ENCODE data around the gene KMT2E.
"Not testable (repeated sequence)": the region's sequence is repeated elsewhere in the genome, so short reads cannot be mapped to it uniquely, and the experiment has no call there.

Gene KMT2E

DNA sequence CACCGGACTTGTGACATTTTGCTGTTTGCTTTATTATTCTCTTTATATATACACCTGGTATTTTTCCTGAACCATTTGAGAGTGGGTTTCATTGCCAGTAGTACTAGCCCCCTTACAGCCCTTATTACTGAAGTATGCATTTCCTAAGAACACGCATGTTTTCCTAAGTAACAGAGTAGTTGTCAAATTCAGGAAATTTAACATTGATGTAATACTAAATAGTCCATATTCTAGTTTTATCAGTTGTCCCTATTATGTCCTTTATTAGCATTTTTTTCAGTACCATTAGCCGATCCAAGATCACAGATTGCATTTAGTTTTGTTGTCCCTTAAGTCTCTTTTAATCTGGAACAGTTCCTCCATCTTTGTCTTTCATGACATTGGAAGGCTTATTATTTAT, 8.0 kb downstream of the KMT2E start:
- DNase-seq (ENCODE audit: extremely low read depth in 1 of 2, low read depth in 1 of 2) = no peak

DNA sequence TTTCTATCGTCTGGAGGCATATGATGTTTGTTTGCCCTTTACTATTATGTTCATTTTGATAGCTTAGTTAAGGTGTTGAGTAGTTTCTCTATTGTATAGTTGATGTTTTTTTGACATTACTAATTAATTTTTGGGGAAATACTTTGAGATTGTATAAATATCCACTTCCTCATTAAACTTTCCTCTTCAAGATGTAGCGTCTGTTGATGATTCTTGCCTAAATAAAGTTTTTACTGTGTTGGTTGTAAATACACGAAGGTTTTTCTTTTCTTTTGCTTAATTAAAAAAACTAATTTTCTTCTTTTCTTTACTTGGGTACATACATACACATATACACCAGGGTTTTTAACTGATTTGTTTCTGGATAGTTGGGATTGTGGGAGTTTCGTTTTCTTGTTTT, 8.5 kb downstream of the KMT2E start:
- no peak for DNase-seq (ENCODE audit: extremely low read depth in 1 of 2, low read depth in 1 of 2)

DNA sequence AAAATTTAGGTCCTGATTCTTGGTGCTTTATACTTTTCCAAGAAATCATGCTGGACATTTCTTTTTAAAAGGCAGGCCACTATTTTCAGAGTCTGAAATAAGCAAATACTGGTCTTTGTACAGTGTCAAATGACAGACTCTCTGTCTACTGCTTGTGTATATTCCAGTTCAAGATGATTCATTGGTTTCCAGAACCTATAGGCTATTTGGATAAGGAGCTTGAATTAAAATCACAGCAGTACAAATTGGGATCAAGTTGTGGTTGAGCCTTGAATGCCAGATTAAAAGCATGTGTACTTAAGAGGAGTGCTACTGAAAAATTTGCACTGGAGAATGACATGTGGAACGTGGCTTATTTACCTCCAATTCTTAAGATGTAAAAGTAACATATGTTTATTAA, 10.7 kb downstream of the KMT2E start:
- DNase-seq (ENCODE audit: extremely low read depth in 1 of 2, low read depth in 1 of 2) = no peak

DNA sequence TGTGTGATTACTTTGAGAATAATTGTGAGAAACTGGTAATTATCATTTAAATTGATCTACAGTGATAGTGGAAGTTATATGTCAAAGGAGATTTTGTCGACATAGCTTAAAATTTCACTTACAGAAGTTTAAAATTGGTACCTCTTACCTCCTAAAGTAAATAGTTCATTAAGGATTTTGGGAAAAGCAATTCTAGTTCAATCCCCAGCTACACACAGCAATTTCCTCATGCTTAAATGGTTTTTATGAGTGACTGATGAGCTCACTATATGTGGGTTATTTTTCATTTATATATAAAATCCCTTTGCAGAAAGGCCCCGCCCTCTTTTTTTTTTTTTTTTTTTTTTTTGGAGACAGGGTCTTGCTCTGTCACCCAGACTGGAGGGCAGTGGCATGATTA, 12.7 kb downstream of the KMT2E start:
- DNase-seq (ENCODE audit: extremely low read depth in 1 of 2, low read depth in 1 of 2) = no peak

DNA sequence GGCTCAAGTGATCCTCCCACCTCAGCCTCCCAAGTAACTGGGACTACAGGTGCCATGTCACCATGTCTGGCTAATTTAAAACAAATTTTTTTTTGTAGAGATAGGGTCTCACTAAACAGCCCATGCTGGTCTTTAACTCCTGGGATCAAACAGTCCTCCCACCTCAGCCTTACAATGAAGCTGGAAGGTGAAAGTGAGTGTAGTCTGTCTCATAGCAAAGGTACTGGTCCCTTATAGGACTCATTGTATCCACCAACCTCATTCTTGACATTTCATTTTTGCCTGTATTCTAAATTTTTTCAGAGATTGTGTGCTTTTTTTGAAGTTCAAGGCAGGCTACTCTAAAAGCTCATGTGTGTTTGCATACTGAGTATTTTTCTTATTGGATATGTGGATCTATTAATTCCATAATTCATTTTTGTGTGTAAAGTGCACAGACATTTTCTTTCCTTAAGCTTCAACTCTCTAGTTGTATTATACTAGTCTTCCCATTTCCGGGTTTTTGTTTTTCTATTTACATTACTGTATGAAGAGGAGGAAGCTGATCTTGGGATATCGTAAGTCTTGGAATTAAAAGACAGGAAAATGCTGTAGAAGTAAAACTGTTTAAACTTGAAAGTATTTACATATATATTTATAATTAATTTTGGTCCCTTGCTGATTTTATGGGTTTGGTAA, 13.3 kb downstream of the KMT2E start:
- no peak for DNase-seq (ENCODE audit: extremely low read depth in 1 of 2, low read depth in 1 of 2)

DNA sequence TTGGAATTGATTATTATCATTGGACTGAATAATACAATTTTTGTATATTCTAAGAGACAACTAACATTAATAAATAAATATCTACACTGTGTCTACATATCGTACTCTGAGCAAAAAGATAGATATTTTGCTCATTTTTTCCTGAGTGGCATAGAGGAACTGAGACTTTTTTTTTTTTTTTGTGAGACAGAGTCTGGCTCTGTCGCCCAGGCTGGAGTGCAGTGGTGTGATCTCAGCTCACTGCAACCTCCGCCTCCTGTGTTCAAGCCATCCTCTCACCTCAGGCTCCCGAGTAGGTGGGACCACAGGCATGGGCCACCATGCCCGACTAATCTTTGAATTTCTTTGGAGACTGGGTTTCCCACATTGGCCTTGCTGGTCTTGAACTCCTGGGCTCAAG, 14.0 kb downstream of the KMT2E start:
- no peak for DNase-seq (ENCODE audit: extremely low read depth in 1 of 2, low read depth in 1 of 2)

DNA sequence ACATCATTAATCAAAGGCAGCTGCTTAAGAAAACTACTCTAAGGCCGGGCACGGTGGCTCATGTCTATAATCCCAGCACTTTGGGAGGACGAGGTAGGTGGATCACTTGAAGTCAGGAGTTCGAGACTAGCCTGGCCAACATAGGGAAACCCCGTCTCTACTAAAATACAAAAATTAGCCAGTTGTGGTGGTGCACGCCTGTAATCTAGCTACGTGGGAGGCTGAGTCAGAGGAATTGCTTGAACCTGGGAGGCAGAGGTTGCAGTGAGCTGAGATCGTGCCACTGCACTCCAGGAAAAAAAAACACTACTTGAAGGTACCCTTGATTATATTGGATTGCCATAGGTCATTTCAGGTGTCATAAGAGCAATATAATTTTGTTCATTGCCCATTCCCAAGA, 14.9 kb downstream of the KMT2E start:
- not testable (repeated sequence) for DNase-seq (ENCODE audit: extremely low read depth in 1 of 2, low read depth in 1 of 2)

DNA sequence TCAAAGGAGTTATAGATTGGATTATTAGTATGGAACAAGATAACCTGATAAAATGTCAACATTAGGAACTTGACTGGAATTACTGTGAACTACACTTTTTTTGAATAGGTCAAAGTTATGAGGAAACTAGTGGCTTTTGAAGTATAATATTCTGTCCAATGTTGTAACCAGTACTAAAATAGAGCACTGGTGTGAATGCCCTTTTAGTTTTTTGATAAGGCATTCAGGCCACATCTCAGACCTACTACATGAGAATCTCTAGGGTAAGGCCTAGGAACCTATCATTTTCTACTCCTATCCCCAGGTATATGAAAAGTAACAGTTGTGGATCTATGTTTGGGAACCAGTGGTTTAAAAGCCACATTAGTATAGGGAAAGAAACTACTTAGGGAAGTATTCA, 16.4 kb downstream of the KMT2E start:
- no peak for DNase-seq (ENCODE audit: extremely low read depth in 1 of 2, low read depth in 1 of 2)

DNA sequence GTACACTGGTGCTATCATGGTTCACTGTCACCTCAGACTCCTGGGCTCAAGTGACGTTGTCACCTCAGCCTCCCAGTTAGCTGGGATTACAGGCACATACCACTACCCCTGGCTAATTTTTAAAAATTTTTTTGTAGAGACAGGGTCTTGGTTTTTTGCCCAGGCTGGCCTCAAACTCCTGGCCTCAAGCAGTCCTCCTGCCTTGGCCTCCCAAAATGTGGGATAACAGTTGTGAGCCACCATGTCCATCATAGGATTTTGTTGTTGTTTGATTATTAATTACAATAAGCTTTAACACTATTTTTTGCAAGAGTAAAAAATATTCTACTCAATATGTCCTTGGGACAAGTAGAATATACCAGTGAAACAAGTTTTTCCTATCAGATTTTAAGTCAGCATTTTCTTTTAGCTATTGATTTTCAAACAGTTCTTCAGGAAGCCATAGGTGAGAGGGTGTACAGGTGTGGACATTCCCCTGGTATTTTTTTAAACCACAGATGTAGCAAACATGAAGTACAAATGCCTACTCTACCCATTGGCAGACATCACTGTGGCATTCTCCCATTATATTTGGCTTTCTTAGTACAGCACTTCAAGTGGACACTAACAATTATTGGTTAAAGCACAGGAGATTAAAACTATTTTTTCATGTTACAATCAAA, 18.7 kb downstream of the KMT2E start:
- no peak for DNase-seq (ENCODE audit: extremely low read depth in 1 of 2, low read depth in 1 of 2)

DNA sequence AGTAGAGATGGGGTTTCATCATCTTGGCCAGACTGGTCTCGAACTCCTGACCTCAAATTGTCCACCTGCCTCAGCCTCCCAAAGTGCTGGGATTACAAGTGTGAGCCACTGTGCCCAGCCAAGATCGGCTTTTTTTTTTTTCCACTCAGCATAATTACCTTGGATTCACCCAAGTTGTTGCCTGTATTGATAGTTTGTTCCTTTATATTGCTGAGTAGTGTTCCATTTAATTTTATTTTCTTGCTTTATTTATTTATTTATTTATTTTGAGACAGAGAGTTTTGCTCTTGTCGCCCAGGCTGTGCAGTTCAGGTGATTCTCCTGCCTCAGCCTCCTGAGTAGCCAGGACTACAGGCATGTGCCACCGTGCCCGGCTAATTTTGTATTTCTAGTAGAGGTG, 21.3 kb downstream of the KMT2E start:
- no peak for DNase-seq (ENCODE audit: extremely low read depth in 1 of 2, low read depth in 1 of 2)

DNA sequence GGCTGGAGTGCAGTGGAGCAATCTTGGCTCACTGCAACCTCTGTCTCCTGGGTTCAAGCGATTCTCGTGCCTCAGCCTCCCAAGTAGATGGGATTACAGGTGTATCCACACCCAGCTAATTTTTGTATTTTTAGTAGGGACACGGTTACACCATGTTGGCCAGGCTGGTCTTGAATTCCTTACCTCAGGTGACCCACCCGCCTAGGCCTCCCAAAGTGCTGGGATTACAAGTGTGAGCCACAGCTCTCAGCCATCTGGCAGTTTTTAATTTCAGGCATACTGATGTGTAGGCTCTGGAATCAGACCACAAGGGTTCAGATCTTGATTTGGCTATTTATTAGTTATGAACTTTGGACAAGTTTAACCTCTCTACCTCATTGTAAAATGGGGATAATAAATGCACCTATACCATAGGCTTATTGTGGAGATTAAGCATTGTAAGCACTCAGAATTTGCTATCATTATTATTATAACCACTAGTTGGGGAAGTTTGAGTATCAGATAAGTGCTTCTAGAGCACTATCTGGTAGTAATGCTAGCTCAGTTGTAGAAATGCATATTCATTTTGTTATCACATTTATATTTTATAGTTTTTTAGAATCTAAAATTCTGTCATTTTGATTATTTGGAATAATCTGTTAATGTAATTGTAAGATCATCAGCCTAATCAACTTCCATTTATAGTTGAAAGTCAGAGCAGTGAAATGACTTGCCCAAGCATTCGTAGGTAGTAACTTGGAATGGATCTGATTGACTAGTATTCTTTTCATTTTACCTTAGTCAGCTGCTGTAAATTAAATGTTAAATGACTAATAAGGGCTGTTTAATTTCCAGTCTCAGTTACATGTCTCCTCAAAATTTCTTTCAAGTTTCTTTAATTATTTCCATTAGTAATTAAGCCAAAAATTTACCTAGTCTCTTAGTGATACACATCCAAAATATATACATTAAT, 22.5 kb downstream of the KMT2E start:
- DNase-seq (ENCODE audit: extremely low read depth in 1 of 2, low read depth in 1 of 2) = no peak

DNA sequence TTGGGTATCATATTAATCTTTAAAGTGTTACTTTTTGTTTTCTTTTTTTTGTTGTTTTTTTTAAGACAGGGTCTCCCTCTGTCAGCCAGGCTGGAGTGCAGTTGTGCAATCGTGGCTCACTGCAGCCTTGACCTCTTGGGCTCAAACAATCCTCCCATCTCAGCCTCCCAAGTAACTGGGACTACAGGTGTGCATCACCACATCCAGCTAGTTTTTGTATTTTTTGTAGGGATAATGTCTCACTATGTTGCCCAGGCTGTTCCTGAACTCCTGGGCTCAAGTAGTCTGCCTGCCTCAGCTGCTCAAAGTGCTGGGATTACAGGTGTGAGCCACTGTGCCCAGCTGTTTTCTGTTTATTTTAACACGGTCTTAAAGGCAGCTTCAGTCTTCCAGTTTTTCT, 23.3 kb downstream of the KMT2E start:
- no peak for DNase-seq (ENCODE audit: extremely low read depth in 1 of 2, low read depth in 1 of 2)

DNA sequence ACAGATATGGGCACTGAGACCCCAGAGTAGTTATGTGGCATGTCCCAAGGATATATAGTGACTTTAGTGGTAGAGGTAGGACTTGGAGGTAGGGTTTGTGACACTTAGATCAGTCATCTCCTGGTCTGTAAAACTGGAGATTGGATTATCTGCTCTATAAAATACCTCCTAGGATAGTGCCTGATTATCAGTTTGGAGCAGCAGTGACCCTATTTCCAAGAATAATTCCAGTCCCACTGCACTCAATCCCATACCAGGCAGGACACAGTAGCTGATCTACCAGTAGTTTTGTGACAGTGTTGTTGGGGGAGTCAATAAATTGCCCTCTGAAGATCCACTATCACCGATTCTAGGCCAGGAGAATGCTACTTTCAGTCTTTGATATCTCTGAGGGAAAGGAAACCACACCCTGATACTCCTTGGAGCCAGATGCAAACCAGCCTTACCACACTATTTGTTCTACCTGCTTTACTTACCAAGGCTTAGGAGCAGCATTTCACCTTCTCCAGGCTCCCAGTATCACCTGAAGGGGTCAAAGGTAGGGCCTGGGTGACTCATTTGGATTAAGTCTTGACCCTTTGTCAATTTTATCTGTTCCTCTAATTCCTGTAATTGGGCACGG, 30.6 kb downstream of the KMT2E start:
- no peak for DNase-seq (ENCODE audit: extremely low read depth in 1 of 2, low read depth in 1 of 2)

DNA sequence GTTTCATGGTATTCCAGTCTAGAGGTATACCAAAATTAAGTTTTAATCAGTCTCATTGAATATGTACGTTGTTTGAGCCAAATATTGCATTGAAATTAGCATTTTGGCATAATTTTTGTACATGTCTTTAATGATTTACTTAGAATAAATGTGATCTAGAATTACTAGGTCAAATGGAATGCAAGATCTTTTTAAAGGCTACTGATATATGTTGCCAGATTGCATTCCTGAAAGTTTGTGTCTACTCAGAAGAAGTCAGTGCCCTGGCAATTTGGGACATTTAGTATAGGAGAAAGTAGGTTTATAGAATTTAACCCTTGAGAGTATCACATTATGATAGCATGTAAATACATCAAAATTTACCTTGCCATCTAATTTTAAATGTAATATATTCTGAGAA, 32.4 kb downstream of the KMT2E start:
- no peak for DNase-seq (ENCODE audit: extremely low read depth in 1 of 2, low read depth in 1 of 2)

DNA sequence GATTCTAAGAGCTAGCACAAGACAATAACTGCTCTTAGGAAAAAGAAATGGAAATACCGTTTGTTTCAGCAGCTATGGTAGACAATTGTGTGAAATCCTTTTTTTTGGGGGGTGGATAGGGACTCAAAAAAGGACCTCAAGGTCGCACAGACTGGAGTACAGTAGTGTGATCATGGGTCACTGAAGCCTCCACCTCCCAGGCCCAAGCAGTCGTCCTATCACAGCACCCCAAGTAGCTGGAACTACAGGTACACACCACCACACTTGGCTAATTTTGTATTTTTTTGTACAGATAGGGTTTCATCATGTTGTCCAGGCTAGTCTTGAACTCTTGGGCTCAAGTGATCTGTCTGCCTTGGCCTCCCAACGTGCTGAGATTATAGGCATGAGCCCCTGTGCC, 33.9 kb downstream of the KMT2E start:
- DNase-seq (ENCODE audit: extremely low read depth in 1 of 2, low read depth in 1 of 2) = no peak

DNA sequence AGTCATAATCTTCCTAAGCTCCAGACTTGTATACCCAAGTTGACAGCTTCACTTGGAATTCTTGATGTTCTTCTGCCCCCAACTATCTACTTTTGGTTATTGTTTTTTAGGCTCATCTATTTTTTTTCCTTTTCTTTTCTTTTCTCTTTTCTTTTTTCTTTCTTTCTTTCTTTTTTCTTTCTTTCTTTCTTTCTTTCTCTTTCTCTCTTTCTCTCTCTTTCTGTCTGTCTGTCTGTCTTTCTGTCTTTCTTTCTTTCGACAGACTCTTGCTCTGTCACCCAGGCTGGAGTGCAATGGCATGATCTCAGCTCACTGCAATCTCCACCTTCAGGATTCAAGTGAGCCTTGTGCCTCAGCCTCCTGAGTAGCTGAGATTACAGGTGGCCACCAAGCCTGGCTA, 36.5 kb downstream of the KMT2E start:
- no peak for DNase-seq (ENCODE audit: extremely low read depth in 1 of 2, low read depth in 1 of 2)

DNA sequence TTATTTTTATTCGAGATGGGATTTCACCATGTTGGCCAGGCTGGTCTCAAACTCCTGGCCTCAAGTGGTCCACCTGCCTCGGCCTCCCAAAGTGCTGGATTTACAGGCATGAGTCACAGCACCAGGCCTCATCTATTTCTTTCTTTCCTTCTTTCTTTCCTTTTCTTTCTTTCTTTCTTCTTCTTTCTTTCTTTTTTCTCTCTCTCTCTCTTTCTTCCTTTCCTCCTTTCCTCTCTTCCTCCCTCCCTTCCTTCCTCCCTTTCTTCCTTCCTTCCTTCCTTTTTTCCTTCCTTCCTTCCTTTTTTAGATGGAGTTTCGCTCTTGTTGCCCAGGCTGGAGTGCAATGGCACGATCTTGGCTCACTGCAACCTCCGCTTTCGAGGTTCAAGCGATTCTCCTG, 36.9 kb downstream of the KMT2E start:
- DNase-seq (ENCODE audit: extremely low read depth in 1 of 2, low read depth in 1 of 2) = not testable (repeated sequence)

DNA sequence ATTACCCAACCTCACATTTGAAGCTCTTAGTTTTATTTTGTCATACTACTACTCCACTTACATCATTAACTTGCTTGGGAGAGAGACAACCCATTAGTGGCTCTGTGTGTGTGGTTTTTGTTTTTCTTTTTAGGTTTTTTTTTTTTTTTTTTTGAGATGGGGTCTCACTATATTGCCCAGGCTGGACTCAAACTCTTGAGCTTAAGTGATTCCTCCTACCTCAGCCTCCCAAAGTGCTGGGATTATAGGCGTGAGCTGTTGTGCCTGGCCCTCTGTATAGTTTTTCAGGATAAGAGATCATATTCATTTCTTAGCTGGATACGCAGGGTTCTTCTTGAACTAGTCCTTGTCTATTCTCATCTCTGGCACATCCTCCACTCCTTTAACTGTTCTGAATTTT, 41.1 kb downstream of the KMT2E start:
- DNase-seq (ENCODE audit: extremely low read depth in 1 of 2, low read depth in 1 of 2) = no peak

DNA sequence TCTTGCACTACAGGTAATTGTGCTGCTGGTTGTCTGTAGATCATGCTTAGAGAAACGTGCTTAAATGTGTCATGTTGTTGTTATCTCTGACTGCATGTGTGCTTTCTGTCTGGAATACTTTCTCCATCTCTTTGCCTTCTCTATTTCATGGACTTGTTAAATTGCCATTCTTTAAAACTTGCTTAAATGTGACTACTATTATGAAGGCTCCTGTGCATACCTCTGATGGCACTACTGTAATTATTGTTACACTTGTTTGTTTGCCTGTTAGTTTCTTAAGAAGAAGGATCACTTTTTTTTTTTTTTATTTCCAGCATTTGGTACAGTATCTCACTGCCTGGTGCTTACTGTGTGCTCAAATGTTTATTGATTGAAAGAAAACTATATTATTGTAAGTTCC, 41.6 kb downstream of the KMT2E start:
- no peak for DNase-seq (ENCODE audit: extremely low read depth in 1 of 2, low read depth in 1 of 2)

DNA sequence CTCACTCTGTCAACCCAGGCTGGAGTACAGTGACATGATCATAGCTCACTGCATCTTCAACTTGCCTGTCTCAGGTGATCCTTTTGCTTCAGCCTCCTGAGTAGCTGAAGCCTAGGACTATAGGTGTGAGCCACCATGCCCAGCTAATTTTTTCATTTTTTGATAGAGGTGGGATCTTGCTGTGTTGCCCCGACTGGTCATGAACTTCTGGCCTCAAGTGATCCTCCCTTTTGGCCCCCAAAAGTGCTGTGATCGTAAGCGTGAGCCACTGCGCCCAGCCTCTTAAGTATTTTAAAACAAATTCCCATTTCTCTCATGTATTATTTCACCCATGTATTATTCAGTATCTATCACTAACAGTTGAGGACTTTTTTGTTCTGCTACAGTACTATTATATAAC, 43.5 kb downstream of the KMT2E start:
- DNase-seq (ENCODE audit: extremely low read depth in 1 of 2, low read depth in 1 of 2) = no peak

DNA sequence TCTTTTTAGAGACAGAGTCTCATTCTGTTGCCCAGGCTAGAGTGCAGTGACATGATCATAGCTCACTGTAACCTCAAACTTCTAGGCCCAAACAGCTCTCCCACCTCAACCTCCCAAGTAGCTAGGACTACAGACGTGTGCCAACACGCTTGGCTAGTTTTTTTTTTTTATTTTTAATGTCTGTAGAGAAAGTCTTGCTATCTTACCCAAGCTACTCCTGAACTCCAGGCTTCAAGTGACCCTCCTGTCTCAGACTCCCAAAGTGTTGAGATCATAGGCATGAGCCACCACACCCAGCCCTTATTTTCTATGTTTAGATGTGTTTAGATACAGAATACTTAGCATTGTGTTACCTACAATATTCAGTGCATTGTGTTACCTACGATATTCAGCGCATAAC, 46.4 kb downstream of the KMT2E start:
- DNase-seq (ENCODE audit: extremely low read depth in 1 of 2, low read depth in 1 of 2) = no peak
